ENCODE data around the gene OPALIN. TPM values are rescaled to one million over a fixed set of nuclear protein-coding genes. Genes with fewer than 3 reads are reported as not detected.

The OPALIN gene
- total RNA-seq, 2 donors from 2014 or later: not detected

DNA sequence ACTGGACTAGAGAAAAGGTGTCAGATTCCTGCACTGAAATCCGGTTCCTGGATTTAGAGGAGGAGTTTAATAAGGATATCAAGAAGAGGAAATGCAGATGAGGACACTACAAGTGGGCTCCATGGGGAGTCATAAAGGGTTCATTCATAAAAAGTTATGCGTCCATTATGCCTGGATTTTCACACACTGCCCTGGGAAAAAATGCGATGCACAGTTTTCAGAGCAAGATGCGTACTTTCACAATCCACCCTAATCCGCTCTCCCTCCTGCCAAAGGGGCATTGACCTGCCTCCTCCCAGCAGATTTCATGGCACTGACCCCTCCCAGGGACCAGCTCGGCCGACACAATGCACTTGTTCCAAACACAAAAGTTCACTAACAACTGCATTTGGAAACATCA is 42.2 kb upstream of the OPALIN start:
- TF ChIP-seq, protein P1, sequence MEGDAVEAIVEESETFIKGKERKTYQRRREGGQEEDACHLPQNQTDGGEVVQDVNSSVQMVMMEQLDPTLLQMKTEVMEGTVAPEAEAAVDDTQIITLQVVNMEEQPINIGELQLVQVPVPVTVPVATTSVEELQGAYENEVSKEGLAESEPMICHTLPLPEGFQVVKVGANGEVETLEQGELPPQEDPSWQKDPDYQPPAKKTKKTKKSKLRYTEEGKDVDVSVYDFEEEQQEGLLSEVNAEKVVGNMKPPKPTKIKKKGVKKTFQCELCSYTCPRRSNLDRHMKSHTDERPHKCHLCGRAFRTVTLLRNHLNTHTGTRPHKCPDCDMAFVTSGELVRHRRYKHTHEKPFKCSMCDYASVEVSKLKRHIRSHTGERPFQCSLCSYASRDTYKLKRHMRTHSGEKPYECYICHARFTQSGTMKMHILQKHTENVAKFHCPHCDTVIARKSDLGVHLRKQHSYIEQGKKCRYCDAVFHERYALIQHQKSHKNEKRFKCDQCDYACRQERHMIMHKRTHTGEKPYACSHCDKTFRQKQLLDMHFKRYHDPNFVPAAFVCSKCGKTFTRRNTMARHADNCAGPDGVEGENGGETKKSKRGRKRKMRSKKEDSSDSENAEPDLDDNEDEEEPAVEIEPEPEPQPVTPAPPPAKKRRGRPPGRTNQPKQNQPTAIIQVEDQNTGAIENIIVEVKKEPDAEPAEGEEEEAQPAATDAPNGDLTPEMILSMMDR (IDR thresholded peaks at IDR 0.05): no peak
- Histone ChIP-seq H3K36me3 (no peaks in the 10 kb centered on the region), H3K27ac (no peak overlapping the region), H3K27me3 (peaks cover 9% of the 10 kb centered on the region), H3K9me3 (no peaks in the 10 kb centered on the region), H3K4me1 (no peaks in the 10 kb centered on the region), H3K4me3 (no peak overlapping the region), H3K9ac (ENCODE audit: low read depth in 2 of 2, low read length in 2 of 2) (no peak overlapping the region)
- intact Hi-C loops (cut with DNase I): no loop called here
- DNase-seq: no peak

- TF ChIP-seq, protein P1 (IDR thresholded peaks at IDR 0.05): no peak
- Histone ChIP-seq H3K9me3 (no peaks in the 10 kb centered on the region), H3K36me3 (no peaks in the 10 kb centered on the region), H3K27ac (no peak overlapping the region), H3K27me3 (peaks cover 9% of the 10 kb centered on the region), H3K9ac (ENCODE audit: low read depth in 2 of 2, low read length in 2 of 2) (no peak overlapping the region), H3K4me1 (no peaks in the 10 kb centered on the region), H3K4me3 (no peak overlapping the region)
- no peak for DNase-seq
- intact Hi-C loops (cut with DNase I): no loop called here
Observed at GRCh38 chr10:96400465-96400864, 41.7 kb upstream of the OPALIN start.

DNA sequence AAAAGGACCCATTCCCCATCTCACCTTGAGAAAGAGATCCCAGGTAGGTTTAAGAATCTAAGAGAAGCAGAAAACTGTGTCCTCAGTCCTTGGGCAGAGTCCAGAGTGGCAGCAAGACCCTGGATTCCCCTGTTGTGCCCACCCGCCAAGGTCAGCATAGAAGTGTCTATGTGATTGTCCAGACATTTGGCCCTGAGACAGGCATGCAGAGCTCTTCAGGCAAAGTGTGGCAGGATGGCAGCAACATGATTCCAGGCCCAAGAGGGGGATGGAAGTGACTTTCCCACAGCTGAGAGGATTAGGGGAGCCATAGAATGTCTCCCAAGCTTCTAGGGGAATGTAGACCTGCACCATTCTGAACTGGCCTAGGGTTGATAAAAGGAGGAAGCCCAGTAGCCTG is 39.1 kb upstream of the OPALIN start:
- intact Hi-C loops (cut with DNase I): loop anchor here (2.0 to 10.0 kb wide), 2 partner anchors 113 to 347 kb away; no protein-coding TSS in a partner anchor
- TF ChIP-seq, protein P1 (IDR thresholded peaks at IDR 0.05): no peak
- no peaks in the 10 kb centered on the region for H3K36me3 ChIP-seq
- H3K9me3 ChIP-seq: no peaks in the 10 kb centered on the region
- no peak overlapping the region for H3K9ac ChIP-seq (ENCODE audit: low read depth in 2 of 2, low read length in 2 of 2)
- peaks cover 9% of the 10 kb centered on the region for H3K27me3 ChIP-seq
- H3K27ac ChIP-seq: no peak overlapping the region
- no peak overlapping the region for H3K4me3 ChIP-seq
- H3K4me1 ChIP-seq: no peaks in the 10 kb centered on the region
- DNase-seq: no peak

DNA sequence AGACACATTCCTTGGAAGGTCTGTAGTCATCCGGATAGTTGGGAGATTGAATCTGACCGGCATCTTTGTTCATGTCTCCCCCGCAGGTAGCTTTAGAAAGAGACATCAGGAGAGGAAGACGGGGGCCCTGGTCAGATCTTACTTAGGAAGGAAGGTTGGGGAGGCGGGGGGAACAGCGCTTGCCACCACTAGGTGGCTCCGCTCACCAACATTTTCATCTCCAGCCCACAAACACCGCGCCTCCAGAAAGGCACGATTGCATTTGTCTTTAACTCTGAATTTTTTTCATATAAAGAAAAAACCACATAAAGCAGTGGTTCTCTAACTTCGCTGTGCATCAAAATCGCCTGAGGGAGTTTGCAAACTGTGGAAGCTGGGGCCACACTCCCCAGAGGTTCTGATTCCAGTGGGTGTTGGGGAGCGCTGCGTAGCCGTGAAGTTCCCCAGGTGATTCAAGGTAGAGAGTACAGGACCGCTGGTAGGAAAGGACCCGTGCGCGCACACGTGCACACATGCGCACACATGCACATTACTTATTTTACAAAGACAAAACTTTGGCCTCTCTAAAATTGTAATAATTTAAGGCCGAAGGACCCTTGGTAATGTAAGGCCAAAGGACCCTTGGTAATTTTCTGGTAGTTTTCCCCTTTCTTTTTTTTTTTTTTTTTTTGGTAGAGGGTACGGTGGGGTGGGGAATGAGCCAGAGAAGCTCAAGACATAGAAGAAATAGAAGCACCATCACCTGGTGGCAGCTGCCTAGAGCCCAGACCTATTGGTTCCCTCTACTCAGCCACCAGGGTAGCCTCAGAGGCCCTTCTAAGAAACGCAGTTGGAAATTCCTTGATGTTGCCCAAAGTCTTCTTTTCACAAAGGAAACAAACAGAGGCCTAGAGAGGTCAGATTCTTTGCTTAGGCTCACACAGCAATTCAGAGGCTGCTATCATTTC is 37.4 kb upstream of the OPALIN start:
- H3K4me3 ChIP-seq: no peak overlapping the region
- H3K36me3 ChIP-seq: no peaks in the 10 kb centered on the region
- H3K9ac ChIP-seq (ENCODE audit: low read depth in 2 of 2, low read length in 2 of 2): no peak overlapping the region
- H3K27me3 ChIP-seq: peaks cover 9% of the 10 kb centered on the region
- DNase-seq: peak; percentile 53
- TF ChIP-seq, protein P1 (IDR thresholded peaks at IDR 0.05): peak; percentile 89
- no peaks in the 10 kb centered on the region for H3K4me1 ChIP-seq
- no peaks in the 10 kb centered on the region for H3K9me3 ChIP-seq
- intact Hi-C loops (cut with DNase I): loop anchor here (2.0 to 10.0 kb wide), 2 partner anchors 115 to 349 kb away; no protein-coding TSS in a partner anchor
- no peak overlapping the region for H3K27ac ChIP-seq

DNA sequence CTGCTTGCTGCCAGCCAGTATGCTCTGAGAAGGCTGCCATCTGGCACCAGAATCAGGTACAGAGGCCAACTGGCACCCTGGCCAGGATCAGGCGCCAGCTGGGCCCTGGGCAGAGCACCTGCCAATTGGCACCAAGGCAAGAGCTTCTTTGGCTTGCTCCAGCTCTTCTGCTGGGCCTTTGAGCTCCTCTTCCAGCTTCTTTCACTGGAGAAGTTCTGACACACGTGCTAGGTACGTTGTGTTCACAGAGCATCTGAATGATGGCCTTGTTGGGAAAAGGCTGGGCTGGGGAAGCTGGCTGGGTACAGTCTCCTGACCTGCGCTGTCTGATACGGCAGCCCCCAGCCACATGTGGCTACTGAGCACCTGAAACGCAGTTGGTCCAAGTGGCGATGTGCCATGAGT is 31.7 kb upstream of the OPALIN start:
- intact Hi-C loops (cut with DNase I): loop anchor here (10.0 kb wide), 1 partner anchor 354 kb away; no protein-coding TSS in a partner anchor
- Histone ChIP-seq H3K27ac (no peak overlapping the region), H3K4me1 (no peaks in the 10 kb centered on the region), H3K27me3 (no peaks in the 10 kb centered on the region), H3K9ac (ENCODE audit: low read depth in 2 of 2, low read length in 2 of 2) (no peak overlapping the region), H3K9me3 (no peaks in the 10 kb centered on the region), H3K36me3 (no peaks in the 10 kb centered on the region), H3K4me3 (no peak overlapping the region)
- no peak for DNase-seq
- TF ChIP-seq, protein P1 (IDR thresholded peaks at IDR 0.05): no peak
